ENCODE results near the gene LETM1.

GRCh38 chr4:1793496-1793840 is 62.5 kb downstream of the LETM1 start:
- TF ChIP-seq EZH2phosphoT487 (IDR thresholded peaks at IDR 0.05) (no peak), CTCF (IDR thresholded peaks at IDR 0.05) (no peak), EZH2 (IDR thresholded peaks at IDR 0.05) (no peak)

Measured in neural progenitor cell (in vitro differentiated cells).